DMS153 treated with DMSO at 0.1 percent for 48 hours (cell line): ENCODE results near the gene TRIB2.
"Not testable (repeated sequence)": the region's sequence is repeated elsewhere in the genome, so short reads cannot be mapped to it uniquely, and the experiment has no call there.

Experiments
- DNase-seq: peaks from one replicate; lab custom pipeline; 2025; ENCODE audit not compliant: unreplicated experiment; lab: John Stamatoyannopoulos, UW

Gene TRIB2

DNA sequence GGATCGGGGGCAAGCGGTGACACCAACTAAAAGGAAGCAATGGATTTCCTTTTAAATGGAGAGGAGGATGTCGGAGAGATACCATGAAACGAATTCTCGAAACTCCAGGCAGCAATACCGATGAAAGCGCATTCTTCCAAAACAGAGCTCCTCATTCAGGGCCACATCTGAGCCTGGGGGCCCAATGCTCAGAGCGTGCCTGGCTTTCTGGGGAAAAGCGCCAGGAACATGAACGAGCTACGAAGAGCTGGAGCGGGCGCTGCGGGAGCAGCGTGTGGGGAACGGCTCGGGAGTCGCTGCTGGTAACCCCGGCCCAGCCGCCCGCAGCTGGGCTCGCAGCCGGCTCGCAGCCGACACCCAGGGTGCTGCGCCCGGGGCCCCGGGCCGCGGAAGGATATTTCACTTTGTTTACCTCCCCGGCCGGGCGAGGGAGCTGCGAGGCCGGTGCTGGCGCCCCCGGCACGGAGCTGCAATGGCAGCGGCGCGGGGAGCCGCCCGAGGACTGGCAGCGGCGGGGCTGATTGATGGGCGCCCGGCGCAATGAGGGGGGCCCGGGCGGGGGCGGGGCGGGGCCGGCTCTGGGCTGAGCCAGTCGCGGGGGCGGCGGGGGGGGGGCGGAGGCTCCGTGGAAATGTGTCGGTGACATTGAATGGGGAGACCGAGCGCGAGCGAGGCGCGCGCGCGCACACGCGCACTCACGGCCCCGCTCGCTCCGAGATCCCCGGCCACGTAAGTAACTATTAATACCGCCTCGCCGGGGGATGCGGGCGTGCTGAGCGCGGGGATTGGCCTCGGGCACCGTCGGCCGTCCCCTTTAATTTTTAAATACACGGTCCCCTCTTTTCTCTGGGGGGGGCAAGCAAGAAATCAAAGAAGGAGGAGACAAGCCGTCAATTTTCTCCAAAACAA lies at the start of gene TRIB2:
Gene TRIB2 (plus strand): TSS at position 655 of the 909 bp plus-strand sequence. CDS start 1,372 bp downstream, outside the sequence.
- DNase-seq = peak; percentile 67

DNA sequence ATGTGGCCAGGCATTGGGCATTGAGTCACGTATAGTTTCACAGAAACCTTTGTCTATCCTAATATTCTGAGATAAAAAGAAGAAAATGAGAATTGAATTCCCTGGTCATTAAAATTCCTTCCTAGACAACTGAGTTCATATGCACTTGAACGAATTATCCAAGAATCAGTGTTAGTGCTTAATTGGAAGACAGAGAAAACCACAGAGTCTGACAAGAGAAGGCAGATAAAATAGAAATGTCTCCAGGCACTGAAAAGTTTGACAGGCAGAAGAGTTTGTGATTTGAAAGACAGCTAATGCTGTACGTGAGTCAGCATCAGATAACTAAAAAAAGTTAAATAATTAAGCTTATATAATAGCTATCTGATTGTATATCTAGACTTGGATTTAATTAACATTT lies 47.7 kb upstream of the TRIB2 start:
- no peak for DNase-seq

DNA sequence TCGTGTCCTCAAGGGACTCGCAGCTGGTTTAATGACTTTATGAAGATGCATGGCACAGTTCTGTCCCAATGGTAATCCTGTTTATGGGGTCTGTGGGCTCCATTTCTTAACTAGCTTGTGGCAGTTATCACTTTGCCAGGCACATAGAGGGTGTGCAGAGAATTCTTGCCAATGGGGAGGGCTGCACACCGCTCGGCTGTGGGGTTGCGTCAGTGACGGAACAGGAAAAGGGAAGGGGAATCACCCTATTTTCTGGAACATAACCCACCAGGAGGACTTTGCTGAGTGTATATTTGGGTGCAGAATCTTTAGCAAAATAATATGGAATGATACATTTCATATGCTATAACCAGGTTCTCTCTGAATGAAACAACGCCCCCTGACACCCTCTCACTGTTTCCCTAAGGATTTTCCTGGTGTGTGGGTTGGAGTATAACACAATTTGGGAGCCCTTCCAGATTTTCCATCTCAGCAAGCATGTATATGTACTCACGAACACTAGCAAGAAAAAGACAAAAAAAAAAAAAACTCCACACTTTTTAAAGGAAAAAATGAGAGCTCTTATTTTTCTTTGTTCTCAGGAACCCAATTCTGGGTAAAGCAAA lies 43.9 kb upstream of the TRIB2 start:
- no peak for DNase-seq

DNA sequence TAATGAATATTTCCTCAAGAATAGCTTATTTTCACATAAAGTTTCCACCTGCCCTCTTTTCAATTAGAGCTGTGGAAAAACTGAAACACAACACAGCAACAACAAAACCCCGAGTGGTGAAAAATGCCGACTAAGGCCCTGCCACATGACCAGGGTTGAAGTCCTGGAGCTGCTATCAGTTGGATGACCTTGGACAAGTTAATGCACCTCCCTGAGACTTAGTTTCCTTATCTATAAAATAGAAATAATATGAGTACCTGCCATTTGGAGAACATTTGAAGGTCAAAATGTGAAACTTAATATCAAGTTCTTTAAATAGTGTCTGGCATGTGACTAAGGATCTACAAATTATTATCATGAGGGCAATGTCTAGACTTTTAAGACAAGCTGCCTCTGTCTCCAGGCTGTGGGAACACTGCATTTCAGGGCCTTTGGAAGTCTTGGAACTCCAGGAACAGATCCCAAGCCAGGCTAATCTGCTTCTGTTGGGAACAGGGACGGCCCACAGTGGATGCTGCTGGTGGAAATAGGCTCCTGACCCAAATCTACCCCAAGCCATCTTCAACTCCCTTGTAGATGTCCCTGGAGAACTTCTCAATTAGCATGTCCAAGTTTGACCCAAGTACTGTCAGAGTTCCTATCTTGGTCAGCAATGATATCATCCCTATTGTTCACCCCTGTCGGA lies 42.0 kb upstream of the TRIB2 start:
- DNase-seq = no peak

DNA sequence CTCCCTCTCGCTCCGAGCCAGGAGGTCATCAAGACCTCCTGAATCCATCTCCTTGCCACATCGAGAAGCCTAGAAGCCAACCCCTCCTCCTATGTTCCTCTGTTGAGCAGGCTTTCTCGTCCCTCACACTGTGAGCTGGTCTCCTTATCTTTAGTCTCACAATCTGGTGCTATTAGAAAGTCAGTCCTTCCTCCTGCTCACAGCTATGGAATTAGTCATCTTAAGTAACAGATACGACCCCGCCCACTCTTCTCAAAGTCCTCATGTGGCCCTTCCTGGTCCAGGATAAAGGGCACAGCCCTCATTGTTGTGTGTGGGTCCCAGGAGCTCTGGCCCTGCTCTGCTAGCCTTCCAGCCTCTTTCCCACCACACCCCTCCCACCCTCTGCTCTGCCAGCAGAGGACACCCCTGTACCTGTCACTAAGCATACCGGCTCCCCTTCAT lies 41.4 kb upstream of the TRIB2 start:
- DNase-seq = no peak

DNA sequence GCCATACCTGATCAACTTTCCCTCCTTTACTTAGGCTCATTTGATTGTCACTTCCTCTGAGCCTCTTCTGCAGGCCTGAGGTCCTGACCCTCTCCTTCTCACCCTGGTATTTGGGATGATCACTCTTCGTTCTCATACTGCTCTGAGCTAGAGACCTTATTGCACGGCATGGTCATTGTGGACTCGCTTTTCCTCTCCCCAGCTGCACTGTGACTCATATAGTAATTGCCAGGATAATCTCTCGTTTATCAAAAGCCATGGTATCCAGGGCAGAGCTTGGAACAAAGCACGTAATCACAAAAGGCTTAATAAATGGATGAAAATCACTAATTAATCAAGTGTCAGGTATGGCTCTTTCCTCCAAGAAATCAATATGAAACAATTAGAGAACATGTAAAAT lies 40.9 kb upstream of the TRIB2 start:
- DNase-seq = no peak

DNA sequence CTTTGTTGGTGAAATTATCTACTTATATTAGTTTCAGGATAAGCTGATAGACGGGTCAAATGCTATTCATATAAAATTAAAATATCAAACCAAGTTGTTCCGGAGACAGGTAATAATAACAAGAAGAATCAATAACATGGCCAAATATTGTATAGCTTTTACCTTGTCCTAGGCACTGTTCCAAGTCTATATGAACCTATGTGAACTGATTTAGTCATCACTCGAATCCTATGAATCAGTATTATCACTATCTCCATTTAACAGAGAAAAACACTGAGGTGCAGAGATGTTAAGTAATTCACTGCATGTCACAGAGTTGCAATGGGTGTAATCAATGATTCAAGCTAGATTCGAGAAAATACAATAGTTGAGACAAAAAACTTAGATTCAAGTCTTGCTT lies 40.0 kb upstream of the TRIB2 start:
- DNase-seq = no peak

DNA sequence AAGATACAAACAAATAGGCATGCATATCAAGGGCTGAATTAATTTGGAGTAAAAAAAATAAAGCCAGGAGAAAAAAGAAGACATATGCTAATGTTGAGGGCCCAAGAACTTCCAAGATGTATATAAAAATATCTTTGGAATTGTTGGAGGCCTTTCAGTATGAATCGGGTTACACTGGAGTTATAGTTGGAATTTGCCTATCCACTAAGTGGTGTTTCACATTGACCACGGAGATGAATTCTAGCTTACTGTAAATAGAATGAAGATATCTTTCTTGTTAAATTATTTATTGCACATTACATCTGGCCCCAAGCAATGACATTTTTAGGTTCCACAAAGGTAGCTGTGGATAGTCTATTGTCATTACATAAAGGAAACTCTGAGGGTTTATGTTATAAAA lies 38.5 kb upstream of the TRIB2 start:
- DNase-seq = no peak

DNA sequence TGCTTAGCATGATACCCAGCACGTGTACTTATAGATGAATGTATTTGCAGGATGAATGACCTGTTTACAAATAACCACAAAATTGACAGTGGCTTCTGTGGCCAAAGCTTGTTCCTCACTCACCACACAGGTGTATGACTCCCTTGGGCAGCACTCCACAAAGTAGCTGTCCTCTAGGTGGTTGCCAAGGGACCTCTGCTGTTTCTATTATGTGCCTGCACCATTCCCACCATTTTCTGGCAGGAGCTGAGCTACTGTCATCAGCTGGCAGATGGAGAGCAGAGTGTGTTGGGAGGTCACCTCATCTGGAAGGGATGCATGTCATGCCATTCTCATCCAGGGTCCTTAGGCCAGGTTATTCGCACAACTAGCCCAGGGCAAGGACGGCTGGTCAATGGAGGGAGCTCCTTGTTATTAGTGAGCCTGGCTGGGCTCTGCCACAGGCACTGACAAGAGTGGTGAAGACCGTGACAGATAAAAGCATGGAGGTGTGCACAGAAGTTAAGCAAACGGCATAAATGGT lies 37.1 kb upstream of the TRIB2 start:
- no peak for DNase-seq

DNA sequence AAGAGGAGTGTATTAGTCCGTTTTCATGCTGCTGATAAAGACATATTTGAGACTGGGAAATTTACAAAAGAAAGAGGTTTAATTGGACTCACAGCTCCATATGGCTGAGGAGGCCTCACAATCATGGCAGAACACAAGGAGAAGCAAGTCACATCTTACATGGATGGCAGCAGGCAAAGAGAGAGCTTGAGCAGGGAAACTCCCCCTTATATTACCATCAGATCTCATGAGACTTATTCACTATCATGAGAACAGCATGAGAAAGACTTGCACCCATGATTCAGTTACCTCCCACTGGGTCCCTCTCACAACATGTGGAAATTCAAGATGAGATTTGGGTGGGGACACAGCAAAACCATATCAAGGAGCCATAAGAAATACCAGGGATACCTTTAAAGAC lies 36.6 kb upstream of the TRIB2 start:
- DNase-seq = not testable (repeated sequence)

DNA sequence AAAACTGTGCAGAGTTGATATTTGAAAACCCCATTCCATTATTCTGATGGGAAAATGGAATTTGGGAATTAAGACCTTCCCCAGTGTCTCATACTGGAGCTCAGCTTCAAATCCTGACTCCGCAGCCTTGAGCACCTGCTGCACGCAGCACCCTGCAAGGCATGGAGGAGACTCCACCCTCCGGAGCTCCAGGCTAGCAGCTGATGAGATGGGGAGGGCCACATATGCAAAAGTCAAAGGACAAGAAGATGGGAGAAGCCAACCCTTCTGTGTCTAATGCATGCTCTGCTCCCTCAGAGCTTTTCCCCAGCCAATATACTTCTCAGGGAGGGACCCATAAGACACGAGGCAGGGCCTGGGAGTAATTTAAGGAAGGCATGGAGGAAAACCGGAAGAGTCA lies 34.7 kb upstream of the TRIB2 start:
- no peak for DNase-seq

DNA sequence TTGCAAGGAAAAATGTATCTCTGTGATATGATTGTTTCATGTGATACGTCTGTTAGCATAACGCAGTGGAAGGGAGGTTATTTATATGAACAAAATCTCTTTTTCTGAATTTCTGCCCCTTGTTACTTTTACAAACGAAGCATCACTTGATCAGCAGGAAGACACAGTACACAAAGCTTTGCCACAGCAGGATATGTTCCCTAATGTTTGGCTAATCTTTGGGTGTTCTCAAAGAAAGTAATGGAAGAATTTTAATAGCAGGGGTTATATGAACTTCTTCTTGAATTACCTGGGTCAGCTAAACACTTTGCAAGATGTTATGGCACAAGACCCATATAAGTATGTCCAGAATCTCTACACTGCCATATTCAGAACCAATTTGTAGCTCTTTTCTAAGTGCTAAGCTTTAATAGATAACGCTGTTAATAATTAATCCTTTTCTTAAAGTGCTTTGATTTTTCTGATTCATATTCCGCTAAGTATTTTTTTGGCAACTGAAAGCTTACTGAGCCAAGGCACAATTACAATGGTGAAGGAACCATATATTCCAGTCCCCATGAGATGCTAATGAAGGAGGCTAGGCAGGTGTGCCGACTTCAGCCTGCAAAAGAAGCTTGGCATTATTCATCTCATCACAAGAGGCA lies 33.2 kb upstream of the TRIB2 start:
- DNase-seq = no peak

DNA sequence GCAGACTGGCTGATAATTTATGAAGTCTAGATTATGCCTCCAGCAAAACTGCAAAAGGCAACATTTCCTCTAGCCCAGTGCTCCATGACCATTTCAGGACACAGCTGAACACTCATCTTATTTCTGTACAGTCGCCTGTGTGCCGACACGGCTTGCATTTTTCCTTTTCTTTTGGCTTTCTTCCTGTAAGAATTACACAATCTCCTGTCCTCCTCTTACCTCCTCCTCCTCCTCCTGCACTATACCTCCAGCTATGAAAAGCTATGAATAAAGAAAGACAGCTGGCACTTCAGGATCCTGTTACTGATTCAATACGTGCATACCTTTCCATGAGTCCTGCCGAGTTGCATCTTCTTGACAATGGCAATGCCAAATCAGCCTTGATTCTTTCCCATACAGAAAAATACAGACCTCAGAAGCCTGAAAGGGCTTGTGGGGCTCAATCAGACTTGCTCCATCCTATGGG lies 32.2 kb upstream of the TRIB2 start:
- DNase-seq = no peak

DNA sequence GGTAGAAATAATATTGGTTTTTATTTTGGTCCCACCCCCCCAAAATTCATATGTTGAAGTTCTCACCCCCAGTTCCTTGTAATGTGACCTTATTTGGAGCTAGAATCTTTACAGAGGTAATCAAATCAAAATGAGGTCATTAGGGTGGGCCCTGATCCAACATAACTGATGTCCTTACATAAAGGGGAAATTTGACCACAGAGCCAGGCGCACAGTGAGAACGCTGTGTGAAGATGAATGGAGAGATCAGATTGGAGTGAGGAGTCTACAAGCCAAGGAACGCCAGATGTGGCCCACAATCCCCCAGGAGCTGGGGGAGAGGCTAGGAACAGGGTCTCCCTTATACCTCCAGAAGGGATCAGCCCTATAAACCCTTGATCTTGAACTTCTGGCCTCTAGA lies 31.6 kb upstream of the TRIB2 start:
- no peak for DNase-seq

DNA sequence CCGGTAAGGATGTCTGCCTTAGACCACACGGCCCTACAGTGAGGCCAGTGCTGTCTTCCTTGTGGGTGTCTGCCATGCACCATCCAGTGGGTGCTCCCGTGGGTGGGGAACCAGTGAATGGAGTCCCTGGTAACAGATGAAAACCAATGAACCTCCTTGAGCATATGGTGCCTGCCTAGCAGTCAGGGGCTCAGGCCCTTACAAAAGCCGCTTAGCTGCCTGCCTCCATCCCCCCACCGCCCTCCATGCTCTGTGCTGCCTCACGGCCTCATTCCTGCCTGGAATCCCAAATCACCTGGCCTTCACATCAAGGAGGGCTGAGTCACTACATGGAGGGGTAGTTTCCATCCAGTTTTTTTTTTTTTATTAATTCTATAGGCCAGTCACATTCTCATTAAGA lies 30.8 kb upstream of the TRIB2 start:
- no peak for DNase-seq

DNA sequence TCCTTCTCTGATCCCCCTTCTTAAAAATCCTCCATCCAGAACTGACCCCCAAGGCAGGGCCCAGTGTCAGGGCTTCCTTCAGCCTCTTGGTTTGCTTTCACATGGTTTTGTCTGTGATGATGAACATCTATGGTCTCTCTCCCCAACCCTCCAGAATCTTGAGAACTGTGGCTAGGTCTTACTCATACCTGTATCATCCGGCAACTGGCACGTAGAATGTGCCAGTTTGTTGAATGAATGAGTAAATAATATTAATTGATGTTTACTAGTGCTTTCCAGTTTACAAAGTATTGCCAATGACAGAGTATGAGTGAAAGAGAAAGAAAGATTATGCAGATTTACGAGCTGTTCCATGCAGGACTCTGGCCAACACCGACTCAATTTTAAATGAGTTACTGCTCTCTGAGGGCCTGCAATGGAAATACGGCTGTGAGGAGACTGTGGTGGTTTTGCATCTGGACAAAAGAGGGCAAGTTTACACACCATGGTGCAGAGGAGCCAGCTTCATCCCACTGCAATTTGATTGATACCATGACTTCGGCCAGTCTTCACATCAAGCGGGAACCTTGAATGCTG lies 29.9 kb upstream of the TRIB2 start:
- DNase-seq = no peak

DNA sequence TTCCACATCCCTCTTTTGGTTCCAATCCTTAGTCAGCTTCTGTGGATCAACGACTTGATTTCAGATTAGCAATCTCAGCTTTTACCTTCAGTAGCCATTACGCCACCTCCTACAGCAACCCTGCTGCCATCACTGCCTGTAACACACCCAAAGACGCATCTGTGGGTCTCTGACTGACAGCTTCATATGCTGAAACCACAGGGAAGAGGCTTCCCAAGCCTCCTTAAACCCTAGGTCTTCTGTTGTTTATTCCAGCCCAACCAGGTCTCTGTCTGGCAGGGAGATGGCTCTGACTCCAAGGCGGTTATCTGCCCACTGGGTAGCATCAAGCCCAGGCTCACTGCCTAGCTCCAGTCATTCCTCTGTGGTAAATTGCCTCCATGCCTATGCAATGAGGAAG lies 28.6 kb upstream of the TRIB2 start:
- DNase-seq = no peak

DNA sequence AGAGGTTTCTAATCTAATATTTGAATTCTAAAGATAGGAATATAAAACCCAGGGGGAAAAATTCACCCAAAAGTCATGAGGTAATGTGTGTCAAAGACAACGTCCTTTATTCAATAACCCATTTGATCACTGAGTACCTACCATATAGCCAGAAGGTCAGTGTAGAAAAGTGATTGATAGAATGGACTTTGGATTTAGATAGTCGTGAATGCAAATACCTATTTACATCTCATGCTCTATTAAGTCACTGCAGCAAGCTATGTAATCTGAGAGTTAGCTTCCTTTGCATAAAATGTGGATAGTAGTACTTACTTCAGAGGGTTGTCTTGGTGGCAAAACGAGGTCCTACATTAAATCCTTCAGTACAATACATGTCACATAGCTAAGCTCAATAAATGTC lies 27.8 kb upstream of the TRIB2 start:
- no peak for DNase-seq

DNA sequence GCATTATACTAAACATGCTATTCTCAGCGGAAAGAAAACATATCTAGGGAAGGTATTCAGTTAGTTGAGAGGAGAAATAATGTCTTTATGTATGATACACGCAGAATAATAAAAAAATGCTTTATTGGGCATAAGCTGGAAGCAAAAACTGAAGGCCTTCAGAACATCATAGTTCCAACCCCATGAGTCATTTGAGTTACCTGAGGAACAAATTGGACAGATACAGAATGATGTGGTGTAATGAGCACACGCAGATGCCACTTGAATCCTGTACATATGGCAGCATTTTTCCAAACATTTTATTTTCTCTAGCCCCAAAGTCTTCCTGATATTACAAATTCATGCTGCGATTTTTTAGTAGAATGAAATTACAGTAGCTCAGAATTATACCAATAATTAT lies 23.2 kb upstream of the TRIB2 start:
- no peak for DNase-seq

DNA sequence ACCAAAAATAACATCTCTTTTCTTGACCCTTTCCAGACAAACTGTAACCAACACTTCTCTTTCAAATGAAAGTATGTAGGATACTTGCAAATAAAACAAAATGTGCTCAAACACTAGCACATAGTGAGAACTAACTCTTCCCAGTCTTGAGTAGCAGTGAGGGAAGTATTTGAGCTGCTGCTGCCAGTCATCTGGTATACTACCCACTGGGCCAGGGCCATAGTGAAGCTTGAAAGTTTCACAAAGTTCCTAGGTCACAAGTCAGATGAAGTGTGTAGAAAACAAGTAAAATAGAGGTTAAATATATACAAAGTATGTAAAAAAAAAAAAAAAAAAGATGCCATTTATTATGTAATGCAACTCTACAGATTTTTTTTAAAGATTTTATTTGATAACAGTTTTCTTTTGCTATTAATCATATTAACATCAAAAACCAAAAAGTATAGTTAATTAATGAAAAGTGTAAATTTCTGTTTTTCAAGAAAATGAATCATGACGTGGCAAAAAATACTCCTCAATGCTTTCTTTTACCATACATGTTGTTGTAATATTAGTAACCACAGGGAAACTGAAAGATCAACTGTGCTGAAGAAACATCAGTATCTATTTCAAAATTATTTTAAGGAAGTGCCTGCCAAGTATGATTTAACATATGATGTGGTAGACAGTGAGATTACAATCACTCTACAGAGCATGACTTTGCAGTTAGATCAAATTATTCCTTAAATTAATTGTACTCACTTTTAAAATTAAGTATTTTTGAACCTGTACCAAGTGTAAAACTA lies 21.6 kb upstream of the TRIB2 start:
- DNase-seq = no peak
